Natural killer cell (primary cell): ENCODE results near the gene RASA1. TPM values are rescaled to one million over a fixed set of nuclear protein-coding genes. Genes with fewer than 3 reads are reported as not detected.

Source experiments
- ATAC-seq, 3 donors: fragments of 150-1000 bp in 2 of 3; fragments of 200-7000 bp in 1 of 3; cut with Tn5 transposase; 1 replicate in 1 of 3; 2 replicates in 2 of 3; pipeline ENCODE4 v1.10.0; 2021; ENCODE audit warnings: mild to moderate bottlenecking in 2 of 3, moderate library complexity in 2 of 3
- DNase-seq, 2 donors: peaks; one replicate each; pipeline versions ENCODE4 v3.0.0 to v3.0.0-alpha.2; 2013 to 2021; ENCODE audit warnings: mixed read lengths in 1 of 2
- H3K27ac ChIP-seq: one replicate; pipeline ENCODE4 v1.5.1; 2013; ENCODE audit warnings: mild to moderate bottlenecking, low read length
- H3K27me3 ChIP-seq: one replicate; pipeline ENCODE4 v1.6.1; 2013; ENCODE audit warnings: low read length; ENCODE audit not compliant: control insufficient read depth, insufficient read depth
- H3K36me3 ChIP-seq: one replicate; pipeline ENCODE4 v1.6.1; 2013; ENCODE audit warnings: low read length; ENCODE audit not compliant: control insufficient read depth, insufficient read depth
- H3K4me1 ChIP-seq: one replicate; pipeline ENCODE4 v1.6.1; 2013; ENCODE audit warnings: low read length; ENCODE audit not compliant: control insufficient read depth, insufficient read depth
- H3K4me3 ChIP-seq: one replicate; pipeline ENCODE4 v1.5.1; 2013; ENCODE audit warnings: low read length
- H3K9me3 ChIP-seq: one replicate; pipeline ENCODE4 v1.6.1; 2013; ENCODE audit warnings: low read length; ENCODE audit not compliant: control insufficient read depth, insufficient read depth
- H3K27ac Mint-ChIP-seq, 2 donors: one replicate each; pipeline ENCODE4 v1.8.0; 2022; ENCODE audit warnings: mild to moderate bottlenecking in 2 of 2, mixed read lengths in 2 of 2, moderate library complexity in 1 of 2
- H3K27me3 Mint-ChIP-seq, 2 donors: one replicate each; pipeline ENCODE4 v1.8.0; 2022; ENCODE audit warnings: low read depth in 2 of 2, mixed read lengths in 2 of 2
- H3K36me3 Mint-ChIP-seq: one replicate; pipeline ENCODE4 v1.8.0; 2022; ENCODE audit warnings: mixed read lengths
- H3K4me1 Mint-ChIP-seq, 2 donors: one replicate each; pipeline ENCODE4 v1.8.0; 2022; ENCODE audit warnings: mixed read lengths in 2 of 2
- H3K4me3 Mint-ChIP-seq: one replicate; pipeline ENCODE4 v1.8.0; 2022; ENCODE audit warnings: mild to moderate bottlenecking, moderate library complexity, mixed read lengths
- H3K9me3 Mint-ChIP-seq, 2 donors: one replicate each; pipeline ENCODE4 v1.8.0; 2022; ENCODE audit warnings: mixed read lengths in 2 of 2
- CTCF ChIP-seq: fragments of 200-600 bp; IDR thresholded peaks from one replicate; pipeline ENCODE4 v1.8.0; 2022; ENCODE audit warnings: antibody characterized with exemption
- WGBS: methylation state at CpG from one replicate; pipeline ENCODE4 v1.1.7; 2013; ENCODE audit warnings: missing lambda C conversion rate; ENCODE audit not compliant: insufficient coverage; 5-methylcytosine and 5-hydroxymethylcytosine counted together
- intact Hi-C: fragments of 100-400 bp; cut with micrococcal nuclease; formaldehyde crosslinking; loops from one replicate; pipeline ENCODE4 v1.14.2; 2022
- total RNA-seq, 4 donors: library from RNA; stranded (reverse); fragments of 120-200 nt in 1 of 4; gene quantifications; one replicate each; pipeline versions ENCODE4 v1.2.3 to v1.2.4, GENCODE V29; 2013 to 2022

RASA1 gene
- total RNA-seq, 3 donors from 2014 or later (not counting 1 experiment from before 2014, with no cell fraction given), result 20.3 to 26.5 (median 21.2) TPM

GRCh38 chr5:87394411-87395165 lies 126.9 kb downstream of the RASA1 start:
- Mint-ChIP-seq H3K27ac (peak overlapping the region; percentile 58 to 67), H3K27me3 (no peaks in the 10 kb centered on the region), H3K4me1 (peaks cover 22 to 37% of the 10 kb centered on the region in 2 donors), H3K9me3 (no peaks in the 10 kb centered on the region), H3K4me3 (no peak overlapping the region), H3K36me3 (peaks cover 37% of the 10 kb centered on the region)
- Histone ChIP-seq H3K27ac (no peak overlapping the region), H3K4me3 (no peak overlapping the region), H3K27me3 (no peaks in the 10 kb centered on the region), H3K4me1 (no peaks in the 10 kb centered on the region), H3K36me3 (peaks cover 87% of the 10 kb centered on the region), H3K9me3 (no peaks in the 10 kb centered on the region)
- intact Hi-C loops, result loop anchor here (5.0 kb wide), 1 partner anchor 127 kb away; the partner anchor contains the start of gene RASA1
- ATAC-seq, result no peak
- 100% methylated on average over 1 of the region's 3 CpGs for WGBS
- no peak for TF ChIP-seq CTCF
- DNase-seq, result no peak

DNA sequence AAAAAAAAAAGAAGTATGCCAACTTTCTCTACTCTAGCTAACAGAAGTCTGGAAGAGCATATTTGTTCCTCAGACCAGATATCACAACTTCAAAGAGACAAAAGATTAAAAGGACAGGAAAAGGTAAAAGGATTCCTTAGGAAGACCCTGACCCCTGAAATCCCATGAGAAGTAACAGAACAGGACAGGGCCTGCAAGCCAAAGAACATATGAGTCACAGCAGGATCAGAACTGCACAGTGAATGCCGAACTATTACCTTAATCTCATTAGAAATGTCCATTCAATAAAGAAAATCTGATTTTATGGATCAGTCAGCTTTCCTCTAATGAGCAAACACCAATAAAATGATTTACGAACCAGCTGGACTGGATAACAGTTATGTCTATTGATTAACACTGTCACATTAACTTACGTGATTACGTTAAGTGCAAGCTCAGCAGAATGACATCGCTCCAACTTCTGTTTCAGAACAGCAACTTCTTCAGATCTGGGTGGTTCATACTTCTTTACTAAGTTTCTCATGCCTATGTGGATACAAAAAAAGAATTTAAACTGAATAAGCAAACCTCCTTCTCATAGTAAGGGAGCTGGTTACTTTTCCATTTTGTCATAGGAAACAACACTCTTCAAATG lies 131.4 kb downstream of the RASA1 start:
- TF ChIP-seq CTCF, result no peak
- Mint-ChIP-seq H3K27ac (peak overlapping the region; percentile 55 to 62), H3K27me3 (no peaks in the 10 kb centered on the region), H3K4me3 (no peak overlapping the region), H3K36me3 (peaks cover 26% of the 10 kb centered on the region), H3K9me3 (no peaks in the 10 kb centered on the region), H3K4me1 (peaks cover 5 to 21% of the 10 kb centered on the region in 2 donors)
- Histone ChIP-seq H3K36me3 (peaks cover 88% of the 10 kb centered on the region), H3K4me1 (no peaks in the 10 kb centered on the region), H3K27me3 (no peaks in the 10 kb centered on the region), H3K9me3 (no peaks in the 10 kb centered on the region), H3K27ac (no peak overlapping the region), H3K4me3 (no peak overlapping the region)
- intact Hi-C loops, result no loop called here
- ATAC-seq (no peak), DNase-seq (no peak)
- over 99% methylated on average over 5 of the region's 5 CpGs for WGBS

- no peak overlapping the region for H3K27ac ChIP-seq
- H3K9me3 Mint-ChIP-seq, result no peaks in the 10 kb centered on the region
Measured at GRCh38 chr5:87399720-87400119, 132.0 kb downstream of the RASA1 start.

More at GRCh38 chr5:87399720-87400119, 132.0 kb downstream of the RASA1 start:
- Mint-ChIP-seq H3K4me3 (no peak overlapping the region), H3K4me1 (peaks cover 5 to 17% of the 10 kb centered on the region in 2 donors), H3K27ac (peak overlapping the region; percentile 55 to 62), H3K27me3 (no peaks in the 10 kb centered on the region), H3K36me3 (peaks cover 21% of the 10 kb centered on the region)
- no peak for DNase-seq
- ATAC-seq, result no peak
- 20% methylated on average over 1 of the region's 2 CpGs for WGBS
- H3K27me3 ChIP-seq, result no peaks in the 10 kb centered on the region
- H3K9me3 ChIP-seq, result no peaks in the 10 kb centered on the region
- H3K4me1 ChIP-seq, result no peaks in the 10 kb centered on the region
- H3K4me3 ChIP-seq, result no peak overlapping the region
- peaks cover 88% of the 10 kb centered on the region for H3K36me3 ChIP-seq
- intact Hi-C loops, result loop anchor here (1.0 to 10.0 kb wide), 3 partner anchors 329 to 517 kb away; no protein-coding TSS in a partner anchor
- TF ChIP-seq CTCF, result no peak
